ENCODE measurements around the gene GPRC5D.

GPRC5D gene

GRCh38 chr12:12903642-12904609 lies 48.0 kb downstream of the GPRC5D start:
- DNase-seq: no peak

- DNase-seq: no peak
Observed at GRCh38 chr12:12902036-12902435, 49.9 kb downstream of the GPRC5D start.

DNA sequence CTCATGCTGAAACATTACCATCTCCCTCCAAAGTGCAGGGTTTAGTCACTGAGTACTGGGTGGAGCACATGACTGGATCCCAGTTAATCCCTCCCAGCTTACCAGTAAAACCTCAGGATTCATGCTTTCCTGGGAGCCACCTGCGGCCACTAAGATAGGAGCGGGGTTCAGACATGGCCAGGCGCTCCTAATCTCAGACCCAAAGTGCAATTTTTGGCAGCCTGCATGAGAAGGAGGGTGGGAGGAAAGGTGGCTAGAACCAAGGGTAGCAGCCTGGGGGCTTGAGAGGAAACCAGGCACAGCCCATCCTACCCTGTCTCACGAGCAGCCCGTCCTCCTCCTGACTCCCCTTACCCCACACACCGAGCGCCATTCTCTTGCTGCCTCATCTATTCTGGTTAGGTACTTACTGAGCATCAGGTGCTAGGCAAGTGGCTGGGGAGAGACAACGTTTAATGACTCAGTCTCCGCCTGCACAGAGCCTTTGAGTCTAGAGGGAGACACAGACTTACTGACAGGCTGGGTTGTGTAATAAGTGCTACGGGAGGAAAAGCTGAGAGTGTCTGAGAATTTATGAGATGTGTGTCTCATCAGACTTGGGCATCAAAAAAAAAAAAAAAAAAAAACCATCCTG lies 50.7 kb downstream of the GPRC5D start:
- no peak for DNase-seq

DNA sequence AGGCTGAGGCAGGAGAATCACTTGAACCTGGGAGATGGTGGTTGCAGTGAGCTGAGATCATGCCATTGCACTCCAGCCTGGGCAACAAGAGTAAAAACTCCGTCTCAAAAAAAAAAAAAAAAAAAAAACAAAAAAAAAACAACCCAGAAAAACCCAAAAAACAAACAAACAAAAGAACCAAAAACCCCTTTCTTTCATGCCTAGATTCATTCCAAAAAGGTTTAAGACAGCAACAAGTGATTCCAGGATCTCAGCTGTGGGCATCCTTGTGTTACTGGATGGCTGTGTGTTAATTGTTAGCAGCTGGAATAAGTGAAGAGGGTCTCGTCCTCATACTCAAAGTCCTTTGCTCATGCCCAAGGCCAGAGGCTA lies 51.2 kb downstream of the GPRC5D start:
- DNase-seq: no peak

DNA sequence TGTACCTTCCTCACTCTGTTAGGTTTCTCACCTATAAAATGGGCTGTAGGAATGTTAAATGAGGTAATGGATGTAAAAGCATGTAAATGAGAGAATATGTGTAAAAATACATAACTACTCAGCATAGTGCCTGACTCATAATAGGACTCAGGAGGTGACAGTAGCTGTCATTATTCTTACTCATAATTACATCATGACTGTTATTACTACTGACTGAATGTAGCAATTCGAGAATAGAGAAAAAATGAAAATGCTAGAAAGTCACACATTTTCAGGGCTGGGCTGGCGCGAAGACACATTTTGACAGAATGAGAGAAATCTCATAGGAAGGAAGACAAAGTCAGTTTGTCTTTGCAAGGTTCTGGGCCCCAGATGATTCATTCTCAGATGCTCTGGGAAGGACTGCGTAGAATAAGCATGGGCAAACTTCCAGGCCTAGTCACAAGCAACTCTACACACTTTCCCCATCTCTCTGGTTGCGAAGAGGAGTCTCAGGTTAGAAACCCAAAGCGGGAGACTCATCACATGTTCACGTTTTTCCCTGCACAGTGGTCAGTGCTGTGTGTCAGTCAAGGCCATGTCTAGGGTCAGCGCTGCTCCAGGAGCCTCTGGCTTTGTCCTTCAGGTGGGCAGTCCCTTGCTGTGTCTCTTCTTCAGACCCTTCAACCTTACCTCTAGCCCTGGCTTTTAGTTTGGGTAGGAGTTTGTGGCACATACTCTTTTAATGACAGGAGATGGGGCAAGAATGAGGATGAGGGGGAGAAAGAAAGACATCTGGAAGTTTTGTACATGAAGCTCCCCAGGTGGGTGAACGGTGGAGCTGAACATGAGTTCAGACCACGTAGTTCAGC lies 52.2 kb downstream of the GPRC5D start:
- DNase-seq: no peak

- no peak for DNase-seq
Observed at GRCh38 chr12:12898911-12899511, 53.0 kb downstream of the GPRC5D start.

GRCh38 chr12:12898136-12898717 lies 53.7 kb downstream of the GPRC5D start:
- no peak for DNase-seq

- DNase-seq: no peak
Observed at GRCh38 chr12:12897302-12897701, 54.7 kb downstream of the GPRC5D start.

DNA sequence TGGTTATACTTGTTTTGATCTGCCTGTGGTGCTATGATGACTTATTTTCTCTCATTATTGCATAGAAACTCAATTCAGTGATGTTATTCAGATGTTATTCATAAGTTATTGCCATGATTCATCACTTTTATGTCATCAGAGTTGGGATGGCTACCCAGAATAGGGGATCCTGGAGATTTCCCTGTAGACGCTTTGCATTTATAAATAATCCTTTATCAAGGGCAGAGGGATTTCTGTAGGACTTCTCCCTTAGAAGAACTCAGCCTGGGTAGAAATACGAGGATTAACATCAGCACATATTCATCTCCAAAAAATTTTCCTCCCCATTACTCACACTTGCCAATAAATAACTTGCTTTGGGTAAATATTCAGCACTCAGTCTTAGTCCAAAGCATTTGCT lies 55.7 kb downstream of the GPRC5D start:
- no peak for DNase-seq

DNA sequence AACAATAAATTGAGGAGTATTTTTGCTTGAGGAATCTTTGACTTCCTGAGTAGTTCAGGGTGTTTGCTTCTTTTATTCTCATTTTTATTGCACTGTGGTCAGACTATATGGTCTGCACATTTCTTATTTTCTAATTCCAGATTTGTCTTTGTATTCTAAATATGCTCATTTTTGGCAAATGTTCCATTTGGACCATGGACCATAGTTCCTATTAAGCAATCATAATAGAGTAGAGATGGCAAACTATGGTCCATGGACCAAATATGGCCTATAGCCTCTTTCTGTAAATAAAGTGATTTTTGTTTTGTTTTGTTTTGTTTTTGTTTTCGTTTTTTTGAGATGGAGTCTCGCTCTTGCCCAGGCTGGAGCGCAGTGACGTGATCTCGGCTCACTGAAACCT lies 58.5 kb downstream of the GPRC5D start:
- no peak for DNase-seq

DNA sequence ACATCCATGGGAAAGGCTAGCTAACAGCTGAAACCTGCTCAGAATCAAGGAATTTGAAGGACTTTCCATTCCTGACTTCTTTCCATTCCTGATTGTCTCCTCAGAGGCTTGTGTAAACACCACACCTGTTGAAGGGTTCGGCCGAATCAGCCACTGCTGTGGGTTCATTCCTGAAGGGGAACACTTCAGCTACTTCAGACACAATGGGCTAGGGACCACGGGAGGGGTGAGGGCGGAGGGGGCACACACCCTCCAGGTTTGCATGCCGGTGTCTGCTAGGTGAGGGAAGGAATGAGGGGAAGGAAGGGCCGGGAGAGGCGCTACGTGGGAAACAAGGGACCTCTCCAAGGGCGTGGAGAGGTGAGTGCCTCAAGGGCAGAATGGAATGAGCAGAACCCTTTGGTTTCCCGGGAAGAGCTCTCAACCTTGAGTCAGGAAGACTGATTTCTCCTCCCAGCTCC lies 59.3 kb downstream of the GPRC5D start:
- DNase-seq: no peak

- no peak for DNase-seq
Observed at GRCh38 chr12:12891881-12892355, 60.1 kb downstream of the GPRC5D start.

DNA sequence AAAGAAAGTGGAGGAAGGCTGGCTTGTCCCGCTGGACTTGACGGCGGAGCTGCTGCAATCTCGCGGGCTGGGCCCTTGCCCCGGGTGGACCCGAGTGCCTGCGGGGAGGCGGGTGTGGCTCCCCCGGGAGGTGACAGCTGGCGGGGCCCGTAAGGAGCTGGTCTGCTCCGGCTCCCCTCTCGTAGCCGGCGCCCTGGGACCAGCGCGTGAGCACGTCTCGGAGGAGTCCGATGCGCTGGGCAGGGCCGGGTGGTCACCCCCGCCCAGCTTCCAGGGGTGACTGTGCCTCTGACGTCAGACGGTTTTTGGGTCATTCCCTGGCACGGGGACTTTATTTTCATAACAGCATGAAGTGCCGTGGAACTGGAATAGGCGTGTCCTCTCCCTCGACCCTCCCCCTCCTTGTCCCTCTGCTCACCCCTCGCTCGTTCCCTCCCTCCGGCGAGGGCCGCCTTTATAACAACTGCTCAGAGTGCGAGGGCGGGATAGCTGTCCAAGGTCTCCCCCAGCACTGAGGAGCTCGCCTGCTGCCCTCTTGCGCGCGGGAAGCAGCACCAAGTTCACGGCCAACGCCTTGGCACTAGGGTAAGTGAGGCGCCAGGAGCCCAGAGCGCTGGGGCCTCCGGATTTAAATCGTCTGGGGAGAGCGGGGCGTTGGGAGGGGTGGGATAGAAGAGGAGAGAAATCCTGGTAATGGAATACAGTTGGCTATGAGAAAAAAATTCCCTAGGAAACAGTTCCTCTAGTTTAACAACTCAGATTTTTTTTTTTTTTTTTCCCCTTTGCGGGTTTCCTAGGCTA lies 60.7 kb downstream of the GPRC5D start, which contains the start of gene GPRC5A:
GPRC5A (plus strand) TSS at position 483 of the 801 bp plus-strand sequence. CDS start 16,688 bp downstream, outside the sequence.
- no peak for DNase-seq
